CD4-positive, alpha-beta T cell treated with Interleukin-10 for 1 hour (primary cell): ENCODE results near the gene SOX5.
"Not testable (repeated sequence)": the region's sequence is repeated elsewhere in the genome, so short reads cannot be mapped to it uniquely, and the experiment has no call there.

ENCODE experiments used
- DNase-seq: peaks from one replicate; pipeline ENCODE4 v3.0.0-alpha.2; 2020

SOX5 gene

GRCh38 chr12:23830210-23830609 is 119.3 kb downstream of the SOX5 start:
- no peak for DNase-seq

GRCh38 chr12:23827353-23827752 is 122.1 kb downstream of the SOX5 start:
- DNase-seq: no peak

GRCh38 chr12:23825124-23825523 is 124.3 kb downstream of the SOX5 start:
- not testable (repeated sequence) for DNase-seq

- no peak for DNase-seq
These were observed 125.1 kb downstream of the SOX5 start for GRCh38 chr12:23824358-23824757.

GRCh38 chr12:23822883-23823282 is 126.6 kb downstream of the SOX5 start:
- DNase-seq: not testable (repeated sequence)

GRCh38 chr12:23817345-23817744 is 132.1 kb downstream of the SOX5 start:
- no peak for DNase-seq

- no peak for DNase-seq
These were observed 133.0 kb downstream of the SOX5 start for GRCh38 chr12:23816394-23816851.

GRCh38 chr12:23815810-23816209 is 133.7 kb downstream of the SOX5 start:
- DNase-seq: no peak

- no peak for DNase-seq
These were observed 136.3 kb downstream of the SOX5 start for GRCh38 chr12:23813206-23813605.

GRCh38 chr12:23810329-23810902 is 139.1 kb downstream of the SOX5 start:
- no peak for DNase-seq

- no peak for DNase-seq
These were observed 145.9 kb downstream of the SOX5 start for GRCh38 chr12:23803540-23803939.

GRCh38 chr12:23795494-23795893 is 154.0 kb downstream of the SOX5 start:
- DNase-seq: no peak

- no peak for DNase-seq
These were observed 168.4 kb downstream of the SOX5 start for GRCh38 chr12:23781118-23781517.

- no peak for DNase-seq
These were observed 174.3 kb downstream of the SOX5 start for GRCh38 chr12:23775208-23775607.

GRCh38 chr12:23771240-23771949 is 178.1 kb downstream of the SOX5 start:
- no peak for DNase-seq

GRCh38 chr12:23770202-23770938 is 179.1 kb downstream of the SOX5 start:
- no peak for DNase-seq

GRCh38 chr12:23767834-23768233 is 181.6 kb downstream of the SOX5 start:
- no peak for DNase-seq

GRCh38 chr12:23763724-23764123 is 185.7 kb downstream of the SOX5 start:
- no peak for DNase-seq

- DNase-seq: no peak
These were observed 189.0 kb downstream of the SOX5 start for GRCh38 chr12:23760495-23760894.

- DNase-seq: no peak
These were observed 190.9 kb downstream of the SOX5 start for GRCh38 chr12:23758608-23759007.

- no peak for DNase-seq
These were observed 191.9 kb downstream of the SOX5 start for GRCh38 chr12:23757541-23757962.

GRCh38 chr12:23756416-23756815 is 193.1 kb downstream of the SOX5 start:
- DNase-seq: no peak

- DNase-seq: no peak
These were observed 195.7 kb downstream of the SOX5 start for GRCh38 chr12:23753628-23754365.
